ENCODE data around the gene BACE2.

The BACE2 gene

DNA sequence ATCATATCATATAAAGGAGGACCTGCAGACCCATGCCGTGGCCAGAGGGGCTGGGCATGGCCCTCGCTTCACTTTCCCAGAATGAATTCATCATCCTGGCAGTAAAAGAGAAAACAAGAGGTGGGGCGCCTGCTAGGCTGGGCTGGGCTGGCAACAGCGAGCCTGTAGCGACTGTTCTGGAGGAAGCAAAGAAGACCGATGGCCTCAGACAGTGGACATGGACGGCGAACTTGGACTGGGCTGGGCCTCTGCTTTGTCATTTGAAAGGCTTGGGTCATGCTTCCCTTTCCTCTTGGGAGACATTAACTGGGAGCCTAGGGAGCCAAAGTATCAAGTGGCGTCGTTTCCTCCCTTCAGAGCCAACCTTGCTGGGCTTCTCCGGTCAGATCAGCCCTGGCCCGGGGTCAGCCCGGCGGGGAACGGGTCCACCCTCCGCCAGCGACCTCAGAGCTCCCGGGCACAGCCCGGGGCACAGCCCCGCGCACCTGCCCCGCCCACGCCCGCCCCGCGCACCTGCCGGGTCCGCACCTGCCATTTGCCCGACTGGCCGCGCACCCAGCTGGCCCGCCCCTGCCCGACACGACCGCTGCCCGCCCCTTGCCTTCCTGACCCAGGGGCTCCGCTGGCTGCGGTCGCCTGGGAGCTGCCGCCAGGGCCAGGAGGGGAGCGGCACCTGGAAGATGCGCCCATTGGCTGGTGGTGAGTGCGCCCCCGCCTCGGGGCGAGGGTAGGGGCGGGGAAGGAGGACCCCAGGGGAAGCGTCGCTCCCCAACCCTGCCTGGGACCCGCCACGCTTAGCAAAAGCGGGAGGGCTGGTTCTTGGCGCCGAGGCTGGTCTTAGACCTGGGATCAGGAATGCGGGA, 148.5 kb downstream of the BACE2 start, which contains the start of gene FAM3B:
TSS of gene FAM3B (plus strand) at position 602 of the 863 bp plus-strand sequence. CDS start at position 681, 79 bp downstream.
- Mint-ChIP-seq H3K9me3 (no peaks in the 10 kb centered on the region), H3K36me3 (no peaks in the 10 kb centered on the region), H3K27me3 (peaks cover 44% of the 10 kb centered on the region), H3K4me1 (peaks cover 2% of the 10 kb centered on the region), H3K4me3 (peak within 1 kb of the TSS; percentile 46), H3K27ac (no peak within 1 kb of the TSS)
- ATAC-seq: peak; percentile 32

DNA sequence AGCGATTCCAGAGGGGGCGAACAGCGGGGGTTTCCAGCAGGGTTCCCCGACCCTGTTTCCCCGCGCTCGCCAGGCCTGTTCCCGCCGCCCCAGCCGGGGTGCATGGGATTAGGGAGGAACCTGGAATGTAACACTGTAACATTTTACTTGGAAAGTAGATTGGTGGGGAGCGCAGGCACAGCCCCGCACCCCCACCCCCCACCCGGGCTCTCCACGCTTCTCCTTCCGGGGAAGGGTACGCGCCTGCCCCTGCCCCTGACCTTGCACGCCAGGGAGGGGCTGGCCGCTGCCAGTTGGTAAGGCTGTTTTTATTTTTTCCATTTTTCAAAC, 149.1 kb downstream of the BACE2 start:
- Mint-ChIP-seq H3K27ac (no peak overlapping the region), H3K4me1 (peaks cover 8% of the 10 kb centered on the region), H3K27me3 (peaks cover 50% of the 10 kb centered on the region)

DNA sequence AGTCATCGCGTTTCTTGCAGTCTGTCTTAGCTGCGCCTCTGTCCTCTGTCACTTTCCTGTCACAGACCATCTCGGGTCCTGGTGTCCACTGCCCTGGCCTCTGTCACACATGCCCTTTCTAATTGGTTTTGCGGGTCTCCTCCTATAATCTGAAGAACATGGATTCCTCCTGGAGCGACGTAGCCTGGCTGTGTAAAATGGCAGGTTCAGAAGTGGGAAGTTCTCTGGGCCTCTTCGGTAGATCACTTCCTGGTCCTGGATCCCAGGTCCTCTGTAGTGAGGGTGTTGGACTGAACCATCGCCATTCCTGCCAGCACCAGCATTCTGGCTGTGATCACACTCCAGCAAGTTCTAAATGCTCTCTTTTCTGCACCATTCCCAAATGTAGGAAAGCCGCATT, 149.5 kb downstream of the BACE2 start:
- Mint-ChIP-seq H3K27me3 (peaks cover 52% of the 10 kb centered on the region), H3K36me3 (no peaks in the 10 kb centered on the region), H3K9me3 (no peaks in the 10 kb centered on the region), H3K4me3 (peak overlapping the region; percentile 46), H3K4me1 (peaks cover 9% of the 10 kb centered on the region), H3K27ac (no peak overlapping the region)
- ATAC-seq: no peak

More for the DNA sequence above, 149.1 kb downstream of the BACE2 start:
- Mint-ChIP-seq H3K9me3 (no peaks in the 10 kb centered on the region), H3K4me3 (peak overlapping the region; percentile 46), H3K36me3 (no peaks in the 10 kb centered on the region)
- no peak for ATAC-seq

DNA sequence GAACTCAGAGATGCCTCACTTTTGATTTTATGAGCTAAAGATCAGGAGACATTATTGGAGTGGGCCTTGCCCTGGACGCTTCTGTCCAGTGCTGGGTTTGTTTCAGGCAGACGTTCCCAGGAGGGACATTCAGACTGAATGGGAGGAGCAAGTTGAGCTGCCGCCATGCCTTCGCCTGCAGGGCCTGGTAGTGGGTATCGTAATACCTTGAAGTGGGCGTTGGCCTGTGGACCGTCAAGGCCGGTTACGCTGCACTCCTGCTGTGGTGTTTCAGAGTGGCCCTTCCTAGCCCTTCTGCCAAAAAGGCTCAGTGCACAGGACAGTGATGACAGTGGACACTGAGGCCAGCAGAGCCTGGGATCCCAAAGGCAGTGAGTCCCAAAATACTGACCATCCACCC, 150.3 kb downstream of the BACE2 start:
- no peak for ATAC-seq
- H3K9me3 Mint-ChIP-seq: no peaks in the 10 kb centered on the region
- H3K27me3 Mint-ChIP-seq: peaks cover 52% of the 10 kb centered on the region
- no peak overlapping the region for H3K4me3 Mint-ChIP-seq
- H3K4me1 Mint-ChIP-seq: peaks cover 9% of the 10 kb centered on the region
- H3K27ac Mint-ChIP-seq: no peak overlapping the region
- H3K36me3 Mint-ChIP-seq: no peaks in the 10 kb centered on the region

DNA sequence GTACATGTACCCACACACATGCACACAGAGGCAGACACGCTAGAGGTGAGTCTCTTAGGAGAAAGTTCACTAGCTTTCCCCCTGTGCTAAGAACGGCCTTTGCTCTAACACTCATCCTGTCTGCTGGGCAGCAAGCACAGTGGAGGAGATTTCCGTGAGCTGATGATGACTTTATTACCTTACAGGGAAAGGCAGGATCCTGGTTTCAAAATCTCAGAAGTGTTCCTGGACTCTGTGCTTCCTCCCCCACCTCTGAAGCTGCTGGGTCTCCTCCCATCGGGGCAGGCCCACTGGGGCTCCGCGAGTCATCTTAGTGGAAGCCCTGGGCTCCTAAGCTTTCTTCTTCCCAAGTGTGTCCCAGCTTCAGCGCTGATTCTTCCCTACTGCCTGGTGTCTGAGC, 151.3 kb downstream of the BACE2 start:
- Mint-ChIP-seq H3K4me3 (no peak overlapping the region), H3K9me3 (no peaks in the 10 kb centered on the region), H3K27ac (no peak overlapping the region), H3K36me3 (no peaks in the 10 kb centered on the region), H3K27me3 (peaks cover 50% of the 10 kb centered on the region), H3K4me1 (peaks cover 9% of the 10 kb centered on the region)
- no peak for ATAC-seq

DNA sequence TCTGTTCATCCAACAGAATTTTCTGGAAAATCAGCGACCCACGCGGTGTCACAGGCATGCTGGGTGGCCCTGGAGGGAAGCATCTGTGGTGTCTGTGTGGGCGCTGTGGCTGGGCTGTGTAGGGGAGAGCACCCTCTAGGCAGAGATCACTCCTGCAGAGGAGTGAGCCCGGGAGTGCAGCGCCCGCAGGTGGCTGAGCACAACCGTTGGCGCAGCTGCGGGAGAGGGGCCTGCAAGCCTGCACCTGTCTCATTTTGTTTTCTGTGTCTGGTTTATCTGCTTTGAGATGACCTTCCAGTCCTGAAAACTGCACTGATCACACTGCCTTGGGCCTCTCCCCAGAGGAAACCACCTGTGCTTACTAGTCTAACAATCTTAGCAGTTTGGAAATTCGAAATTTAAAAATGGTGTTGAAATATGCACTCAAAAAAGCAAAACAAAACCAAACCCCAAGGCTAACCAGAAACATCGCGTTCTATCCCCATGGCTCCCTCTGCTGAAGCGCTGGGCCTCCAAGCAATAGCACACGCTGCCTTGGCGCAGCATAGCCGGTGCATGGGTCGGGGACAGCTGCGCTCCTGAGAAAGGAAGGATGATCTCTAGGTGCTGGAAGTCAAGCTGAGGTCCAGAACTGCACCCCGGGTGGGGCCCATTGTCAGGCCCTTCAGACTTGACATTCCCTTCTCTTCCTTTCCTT, 153.4 kb downstream of the BACE2 start:
- Mint-ChIP-seq H3K27ac (no peak overlapping the region), H3K36me3 (no peaks in the 10 kb centered on the region), H3K27me3 (peaks cover 29% of the 10 kb centered on the region), H3K4me1 (peaks cover 13% of the 10 kb centered on the region), H3K4me3 (no peak overlapping the region), H3K9me3 (no peaks in the 10 kb centered on the region)
- ATAC-seq: peak; percentile 51

DNA sequence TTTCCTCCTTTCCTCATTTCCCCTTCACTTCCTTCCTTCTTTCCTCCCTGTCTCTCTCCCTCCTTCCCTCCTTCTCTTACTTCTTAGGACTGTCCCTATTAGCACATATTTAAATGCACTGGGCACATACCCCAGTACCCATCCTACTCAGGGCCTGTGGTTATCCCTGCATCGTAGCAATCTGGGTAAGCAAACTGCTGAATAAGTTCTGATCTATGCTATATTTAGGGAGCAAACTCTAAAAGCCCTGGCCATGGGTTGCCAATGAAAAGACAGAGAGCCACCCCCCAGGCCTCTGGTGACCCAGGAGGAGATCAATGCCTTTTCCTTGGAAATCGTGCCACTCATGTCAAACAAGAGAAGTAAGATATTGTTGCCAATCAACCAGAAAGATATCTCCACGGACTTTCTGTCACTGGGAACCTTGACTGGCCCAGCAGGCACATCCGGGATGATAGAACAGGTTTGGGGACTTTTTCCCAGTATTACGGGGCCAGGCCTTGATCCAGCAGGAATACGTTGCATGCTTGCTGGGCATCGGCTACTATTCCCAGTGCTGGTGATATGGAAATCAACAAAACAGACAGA, 154.0 kb downstream of the BACE2 start:
- H3K4me3 Mint-ChIP-seq: no peak overlapping the region
- no peaks in the 10 kb centered on the region for H3K9me3 Mint-ChIP-seq
- H3K27me3 Mint-ChIP-seq: peaks cover 28% of the 10 kb centered on the region
- ATAC-seq: no peak
- H3K4me1 Mint-ChIP-seq: peaks cover 15% of the 10 kb centered on the region
- no peak overlapping the region for H3K27ac Mint-ChIP-seq
- H3K36me3 Mint-ChIP-seq: no peaks in the 10 kb centered on the region

DNA sequence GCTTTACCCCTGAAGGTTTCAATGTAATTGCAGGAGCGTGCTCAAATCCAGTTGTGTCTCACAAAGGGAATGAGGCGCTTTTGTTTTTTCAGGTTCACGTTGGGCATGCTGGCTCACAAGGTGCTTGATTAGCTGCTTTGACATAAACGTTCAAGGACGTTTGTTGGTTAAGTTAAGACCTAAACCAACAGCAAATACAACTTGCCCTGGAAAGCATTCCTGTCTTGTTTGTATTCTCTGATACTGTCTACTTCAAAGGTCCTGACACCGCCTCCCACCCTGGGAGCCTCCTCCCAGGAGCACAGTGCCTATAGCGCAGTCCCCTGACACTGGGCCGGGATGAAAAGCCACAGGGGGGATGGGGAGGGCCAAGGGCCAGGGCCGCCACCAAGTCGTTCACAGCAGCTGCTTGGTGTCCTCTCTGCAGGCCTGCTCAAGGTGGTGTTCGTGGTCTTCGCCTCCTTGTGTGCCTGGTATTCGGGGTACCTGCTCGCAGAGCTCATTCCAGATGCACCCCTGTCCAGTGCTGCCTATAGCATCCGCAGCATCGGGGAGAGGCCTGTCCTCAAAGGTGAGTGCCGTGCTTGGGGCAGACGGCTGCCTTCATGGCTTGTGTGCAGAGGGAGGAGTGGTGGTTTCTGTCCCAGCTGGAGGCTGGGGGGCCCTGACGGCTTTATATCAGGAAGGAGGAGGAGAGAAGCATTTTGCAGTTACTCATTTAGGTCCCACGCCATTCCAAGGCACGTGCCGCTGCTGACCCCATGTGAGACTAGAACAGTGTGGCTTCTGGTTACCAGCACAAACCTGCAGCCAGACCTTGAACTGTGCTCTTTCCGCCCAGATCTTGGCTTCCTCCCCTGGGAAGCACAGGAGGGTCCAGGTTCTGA, 154.8 kb downstream of the BACE2 start:
- no peak overlapping the region for H3K4me3 Mint-ChIP-seq
- no peak overlapping the region for H3K27ac Mint-ChIP-seq
- H3K4me1 Mint-ChIP-seq: peaks cover 15% of the 10 kb centered on the region
- H3K36me3 Mint-ChIP-seq: no peaks in the 10 kb centered on the region
- H3K27me3 Mint-ChIP-seq: peaks cover 21% of the 10 kb centered on the region
- ATAC-seq: no peak
- no peaks in the 10 kb centered on the region for H3K9me3 Mint-ChIP-seq

DNA sequence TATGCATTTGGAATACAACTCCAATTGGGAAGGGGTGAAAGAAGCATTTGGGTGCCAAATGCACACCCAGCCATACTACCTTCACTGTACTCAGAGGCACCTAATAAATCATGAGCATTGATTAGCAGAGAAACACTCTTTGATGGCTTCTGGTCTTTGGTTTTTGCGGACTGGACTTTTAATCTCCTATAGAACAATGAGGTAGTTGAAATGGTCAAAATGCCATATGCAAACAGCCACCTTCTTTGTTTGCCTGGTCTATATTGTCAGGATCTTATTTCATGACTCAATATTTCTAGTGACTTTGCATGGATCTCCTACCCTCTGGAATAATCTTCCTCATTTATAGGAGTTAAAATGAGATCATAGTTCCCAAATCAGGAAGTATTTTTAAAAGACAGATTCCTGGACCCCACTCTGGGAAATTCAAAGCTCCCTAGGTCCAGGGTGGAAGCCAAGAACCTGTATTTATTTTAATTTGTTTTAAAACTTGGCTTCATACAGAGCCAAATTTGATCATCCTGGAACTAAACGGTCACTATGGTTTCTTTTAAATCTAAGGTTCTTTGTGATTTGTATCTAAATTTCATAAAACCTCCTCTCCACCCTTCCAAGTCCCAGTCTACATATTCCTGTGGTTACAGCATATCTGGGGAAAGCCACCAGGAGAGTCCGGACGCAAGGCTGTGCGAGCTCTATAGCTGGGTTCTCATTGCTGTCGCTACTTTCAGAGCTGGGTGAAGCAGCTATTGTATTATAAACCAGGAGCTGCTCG, 157.4 kb downstream of the BACE2 start:
- Mint-ChIP-seq H3K9me3 (no peaks in the 10 kb centered on the region), H3K4me1 (peaks cover 15% of the 10 kb centered on the region), H3K27ac (no peak overlapping the region), H3K4me3 (no peak overlapping the region), H3K27me3 (peaks cover 18% of the 10 kb centered on the region), H3K36me3 (no peaks in the 10 kb centered on the region)
- no peak for ATAC-seq

DNA sequence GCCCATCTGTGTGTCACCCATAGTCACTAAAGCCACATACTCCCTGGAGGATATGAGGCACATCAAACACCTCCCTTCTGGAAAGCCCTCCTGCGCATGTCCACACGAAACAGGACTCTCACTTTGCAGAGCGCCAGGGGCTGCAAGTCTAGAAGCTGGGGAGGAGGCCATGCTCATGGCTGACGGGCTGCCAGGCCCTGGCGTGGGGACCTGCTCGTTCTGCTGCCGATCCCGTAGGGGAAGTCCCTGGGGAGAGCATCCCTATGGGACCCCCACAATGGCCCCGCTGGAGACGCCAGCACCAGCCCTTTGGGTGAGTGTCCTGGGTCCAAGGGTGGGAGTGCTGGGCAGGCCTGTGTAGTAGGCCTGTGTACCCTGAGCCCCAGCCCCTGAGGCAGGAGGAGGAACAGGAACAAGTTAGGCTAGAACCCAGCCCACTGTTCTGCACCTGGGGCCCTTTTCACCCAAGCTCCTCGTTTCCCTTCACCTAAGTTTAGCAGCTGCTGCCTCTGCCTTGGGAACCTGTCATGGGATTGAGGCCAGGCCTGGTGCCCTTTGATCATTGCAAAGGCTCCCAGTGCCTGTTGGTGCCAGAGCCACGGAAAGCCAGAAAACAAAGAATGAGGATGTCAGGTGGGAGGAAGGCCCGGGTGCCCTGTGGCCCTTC, 158.6 kb downstream of the BACE2 start:
- no peak overlapping the region for H3K27ac Mint-ChIP-seq
- H3K27me3 Mint-ChIP-seq: peaks cover 7% of the 10 kb centered on the region
- no peak overlapping the region for H3K4me3 Mint-ChIP-seq
- H3K36me3 Mint-ChIP-seq: no peaks in the 10 kb centered on the region
- ATAC-seq: no peak
- peaks cover 11% of the 10 kb centered on the region for H3K4me1 Mint-ChIP-seq
- no peaks in the 10 kb centered on the region for H3K9me3 Mint-ChIP-seq

DNA sequence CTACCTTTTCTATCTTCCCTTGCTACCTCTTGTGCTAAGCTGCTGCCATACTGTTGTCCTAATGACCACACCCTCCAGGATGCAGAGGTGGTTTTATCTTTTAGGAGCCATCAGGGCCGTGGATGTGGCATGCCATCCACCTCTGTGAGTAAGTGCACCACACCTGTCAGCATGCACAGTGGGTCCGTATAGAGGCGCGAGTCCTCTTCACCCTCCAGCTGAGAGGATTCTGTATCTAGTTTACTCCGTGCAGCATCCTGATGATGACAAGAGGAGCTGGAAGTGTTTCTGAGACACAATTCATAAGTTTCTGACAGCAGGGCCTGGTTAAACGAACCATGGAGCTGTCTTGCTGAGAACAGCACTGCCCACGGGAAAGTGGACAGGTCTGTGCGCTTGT, 159.8 kb downstream of the BACE2 start:
- no peak overlapping the region for H3K4me3 Mint-ChIP-seq
- peaks cover 3% of the 10 kb centered on the region for H3K9me3 Mint-ChIP-seq
- no peaks in the 10 kb centered on the region for H3K27me3 Mint-ChIP-seq
- ATAC-seq: no peak
- no peak overlapping the region for H3K27ac Mint-ChIP-seq
- H3K4me1 Mint-ChIP-seq: peaks cover 6% of the 10 kb centered on the region
- no peaks in the 10 kb centered on the region for H3K36me3 Mint-ChIP-seq

DNA sequence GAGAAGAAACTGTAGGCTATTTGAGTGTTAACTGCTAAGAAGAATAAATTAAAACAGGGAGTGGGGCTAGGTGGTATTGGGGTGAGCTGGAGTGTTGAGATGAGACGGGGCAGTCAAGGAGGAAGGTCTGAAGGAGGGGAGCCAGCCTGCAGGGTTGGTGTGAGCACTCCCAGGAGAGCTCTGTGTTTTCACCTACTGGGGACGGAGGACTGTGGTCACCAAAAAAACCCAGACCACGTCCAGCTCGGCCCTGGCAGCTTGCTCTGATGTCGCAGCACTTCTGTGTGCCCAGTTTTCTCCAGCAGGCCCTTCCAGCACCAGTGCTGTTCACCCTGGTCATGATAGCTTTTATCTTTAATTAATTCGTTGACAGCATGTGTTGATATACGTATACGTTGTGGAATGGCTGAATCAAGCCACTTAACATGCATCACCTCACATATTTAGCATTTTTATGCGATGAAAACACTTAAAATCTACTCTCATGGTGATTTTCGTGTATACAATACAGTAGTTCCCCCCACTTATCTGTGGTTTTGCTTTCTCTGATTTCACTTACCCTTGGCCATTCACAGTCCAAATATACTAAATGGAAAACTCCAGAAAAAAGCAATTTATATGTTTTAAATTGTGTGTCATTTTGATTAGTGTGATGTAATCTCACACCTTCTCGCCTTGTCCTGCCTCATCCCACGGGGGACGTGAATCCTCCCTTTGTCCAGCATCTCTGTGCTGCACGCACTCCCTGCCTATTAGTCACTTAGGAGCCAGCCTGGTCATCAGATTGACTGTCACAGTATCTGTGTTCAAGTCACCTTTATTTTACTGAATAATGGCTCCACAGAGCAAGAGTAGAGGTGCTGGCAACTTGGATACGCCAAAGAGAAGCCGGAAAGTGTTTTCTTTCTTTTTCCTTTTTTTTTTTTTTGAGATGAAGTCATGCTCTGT, 161.0 kb downstream of the BACE2 start:
- Mint-ChIP-seq H3K4me3 (no peak overlapping the region), H3K27me3 (no peaks in the 10 kb centered on the region), H3K4me1 (peaks cover 6% of the 10 kb centered on the region), H3K27ac (no peak overlapping the region), H3K36me3 (peaks cover 6% of the 10 kb centered on the region), H3K9me3 (peaks cover 7% of the 10 kb centered on the region)
- no peak for ATAC-seq
